Measurements from ENCODE around the gene ECEL1. TPM values are rescaled to one million over a fixed set of nuclear protein-coding genes. Genes with fewer than 3 reads are reported as not detected.
A peak's percentile ranks its signal among the peaks of the same experiment; 100 is the strongest.

ECEL1 gene
- total RNA-seq, 3 donors from 2014 or later (not counting 1 experiment from before 2014, with no cell fraction given), result not detected

- Mint-ChIP-seq H3K36me3 (no peaks in the 10 kb centered on the region), H3K27me3 (ENCODE audit: low read depth in 2 of 2) (peaks cover 6 to 8% of the 10 kb centered on the region in 2 donors), H3K9me3 (no peaks in the 10 kb centered on the region), H3K4me3 (no peak overlapping the region), H3K4me1 (no peaks in the 10 kb centered on the region), H3K27ac (no peak overlapping the region)
- no peak for TF ChIP-seq CTCF (IDR thresholded peaks at IDR 0.05)
- no peak for DNase-seq
- H3K36me3 ChIP-seq (ENCODE audit: control insufficient read depth, insufficient read depth, low read length), result no peaks in the 10 kb centered on the region
- no peak overlapping the region for H3K4me3 ChIP-seq (ENCODE audit: low read length)
- H3K9me3 ChIP-seq (ENCODE audit: control insufficient read depth, insufficient read depth, low read length), result no peaks in the 10 kb centered on the region
- no peak for ATAC-seq
- intact Hi-C loops (cut with micrococcal nuclease), result no loop called here
- 93% methylated on average over 29 of the region's 29 CpGs for WGBS (ENCODE audit: insufficient coverage)
- H3K27me3 ChIP-seq (ENCODE audit: control insufficient read depth, insufficient read depth, low read length), result peaks cover 2% of the 10 kb centered on the region
- no peaks in the 10 kb centered on the region for H3K4me1 ChIP-seq (ENCODE audit: control insufficient read depth, insufficient read depth, low read length)
- no peak overlapping the region for H3K27ac ChIP-seq (ENCODE audit: low read length)
These were observed 6.1 kb downstream of the ECEL1 start for GRCh38 chr2:232481322-232482140.

- H3K27me3 Mint-ChIP-seq (ENCODE audit: low read depth in 2 of 2), result peaks cover 5 to 7% of the 10 kb centered on the region in 2 donors
- WGBS (ENCODE audit: insufficient coverage), result 85% methylated on average over 25 of the region's 26 CpGs
- no peaks in the 10 kb centered on the region for H3K9me3 Mint-ChIP-seq
- Histone ChIP-seq H3K9me3 (ENCODE audit: control insufficient read depth, insufficient read depth, low read length) (no peaks in the 10 kb centered on the region), H3K36me3 (ENCODE audit: control insufficient read depth, insufficient read depth, low read length) (no peaks in the 10 kb centered on the region), H3K27ac (ENCODE audit: low read length) (no peak overlapping the region), H3K4me3 (ENCODE audit: low read length) (no peak overlapping the region), H3K4me1 (ENCODE audit: control insufficient read depth, insufficient read depth, low read length) (no peaks in the 10 kb centered on the region), H3K27me3 (ENCODE audit: control insufficient read depth, insufficient read depth, low read length) (peaks cover 2% of the 10 kb centered on the region)
- peak in 1 of 3 donors; percentile 12 for ATAC-seq
- no peak for TF ChIP-seq CTCF (IDR thresholded peaks at IDR 0.05)
- no peak for DNase-seq
- H3K27ac Mint-ChIP-seq, result no peak overlapping the region
- intact Hi-C loops (cut with micrococcal nuclease), result no loop called here
- no peaks in the 10 kb centered on the region for H3K4me1 Mint-ChIP-seq
- no peak overlapping the region for H3K4me3 Mint-ChIP-seq
- H3K36me3 Mint-ChIP-seq, result no peaks in the 10 kb centered on the region
These were observed 7.1 kb downstream of the ECEL1 start for GRCh38 chr2:232480201-232481190.

GRCh38 chr2:232479341-232480200 is 8.1 kb downstream of the ECEL1 start:
- no peaks in the 10 kb centered on the region for H3K36me3 Mint-ChIP-seq
- no peak for TF ChIP-seq CTCF (IDR thresholded peaks at IDR 0.05)
- no peaks in the 10 kb centered on the region for H3K4me1 Mint-ChIP-seq
- intact Hi-C loops (cut with micrococcal nuclease), result no loop called here
- DNase-seq, result no peak
- Histone ChIP-seq H3K27me3 (ENCODE audit: control insufficient read depth, insufficient read depth, low read length) (peaks cover 2% of the 10 kb centered on the region), H3K27ac (ENCODE audit: low read length) (no peak overlapping the region), H3K4me3 (ENCODE audit: low read length) (no peak overlapping the region), H3K4me1 (ENCODE audit: control insufficient read depth, insufficient read depth, low read length) (no peaks in the 10 kb centered on the region), H3K9me3 (ENCODE audit: control insufficient read depth, insufficient read depth, low read length) (no peaks in the 10 kb centered on the region), H3K36me3 (ENCODE audit: control insufficient read depth, insufficient read depth, low read length) (no peaks in the 10 kb centered on the region)
- peaks cover 2% of the 10 kb centered on the region in 2 donors for H3K27me3 Mint-ChIP-seq (ENCODE audit: low read depth in 2 of 2)
- WGBS (ENCODE audit: insufficient coverage), result 82% methylated on average over 21 of the region's 21 CpGs
- H3K27ac Mint-ChIP-seq, result no peak overlapping the region
- H3K9me3 Mint-ChIP-seq, result no peaks in the 10 kb centered on the region
- ATAC-seq, result no peak
- no peak overlapping the region for H3K4me3 Mint-ChIP-seq

All from natural killer cell (primary cell).